ENCODE results near the gene OPA1.

The OPA1 gene

GRCh38 chr3:193640165-193640715 is 47.2 kb downstream of the OPA1 start:
- DNase-seq (ENCODE audit: insufficient read length, low spot score) (no peak), FAIRE-seq (no peak)
- TF ChIP-seq TAF1 (IDR thresholded peaks at IDR 0.05; ENCODE audit: low read depth, low read length): no peak
- TF ChIP-seq POLR2AphosphoS5 (IDR thresholded peaks at IDR 0.05; ENCODE audit: low read depth, low read length): no peak
- TF ChIP-seq POU2F2 (IDR thresholded peaks at IDR 0.05; ENCODE audit: low read depth, low read length): no peak
- no peak for TF ChIP-seq SPI1 (IDR thresholded peaks at IDR 0.05; ENCODE audit: low read depth, low read length)
- no peak for TF ChIP-seq PAX5 (IDR thresholded peaks at IDR 0.05; ENCODE audit: insufficient read depth, low read length, severe bottlenecking)
- no peak for TF ChIP-seq POLR2A (IDR thresholded peaks at IDR 0.05; ENCODE audit: low read depth, low read length)

- FAIRE-seq (no peak), DNase-seq (ENCODE audit: insufficient read length, low spot score) (no peak)
- no peak for TF ChIP-seq PAX5 (IDR thresholded peaks at IDR 0.05; ENCODE audit: insufficient read depth, low read length, severe bottlenecking)
- TF ChIP-seq POU2F2 (IDR thresholded peaks at IDR 0.05; ENCODE audit: low read depth, low read length): no peak
- TF ChIP-seq TAF1 (IDR thresholded peaks at IDR 0.05; ENCODE audit: low read depth, low read length): no peak
- TF ChIP-seq SPI1 (IDR thresholded peaks at IDR 0.05; ENCODE audit: low read depth, low read length): no peak
- TF ChIP-seq POLR2AphosphoS5 (IDR thresholded peaks at IDR 0.05; ENCODE audit: low read depth, low read length): no peak
- TF ChIP-seq POLR2A (IDR thresholded peaks at IDR 0.05; ENCODE audit: low read depth, low read length): no peak
These were observed 47.9 kb downstream of the OPA1 start for GRCh38 chr3:193640728-193641439.

- DNase-seq (ENCODE audit: insufficient read length, low spot score) (no peak), FAIRE-seq (no peak)
- no peak for TF ChIP-seq POLR2AphosphoS5 (IDR thresholded peaks at IDR 0.05; ENCODE audit: low read depth, low read length)
- TF ChIP-seq POLR2A (IDR thresholded peaks at IDR 0.05; ENCODE audit: low read depth, low read length): no peak
- no peak for TF ChIP-seq POU2F2 (IDR thresholded peaks at IDR 0.05; ENCODE audit: low read depth, low read length)
These were observed 48.4 kb downstream of the OPA1 start for GRCh38 chr3:193641440-193641775.

- DNase-seq (ENCODE audit: insufficient read length, low spot score): no peak
- FAIRE-seq: no peak
- TF ChIP-seq POLR2A (IDR thresholded peaks at IDR 0.05; ENCODE audit: low read depth, low read length) (no peak), TAF1 (IDR thresholded peaks at IDR 0.05; ENCODE audit: low read depth, low read length) (no peak), PAX5 (IDR thresholded peaks at IDR 0.05; ENCODE audit: insufficient read depth, low read length, severe bottlenecking) (no peak), SPI1 (IDR thresholded peaks at IDR 0.05; ENCODE audit: low read depth, low read length) (no peak), POU2F2 (IDR thresholded peaks at IDR 0.05; ENCODE audit: low read depth, low read length) (no peak), POLR2AphosphoS5 (IDR thresholded peaks at IDR 0.05; ENCODE audit: low read depth, low read length) (no peak)
These were observed 52.8 kb downstream of the OPA1 start for GRCh38 chr3:193645806-193646205.

GRCh38 chr3:193648542-193649076 is 55.6 kb downstream of the OPA1 start:
- TF ChIP-seq POLR2AphosphoS5 (IDR thresholded peaks at IDR 0.05; ENCODE audit: low read depth, low read length) (no peak), SPI1 (IDR thresholded peaks at IDR 0.05; ENCODE audit: low read depth, low read length) (no peak), POU2F2 (IDR thresholded peaks at IDR 0.05; ENCODE audit: low read depth, low read length) (no peak), TAF1 (IDR thresholded peaks at IDR 0.05; ENCODE audit: low read depth, low read length) (no peak), POLR2A (IDR thresholded peaks at IDR 0.05; ENCODE audit: low read depth, low read length) (no peak), PAX5 (IDR thresholded peaks at IDR 0.05; ENCODE audit: insufficient read depth, low read length, severe bottlenecking) (no peak)
- no peak for DNase-seq (ENCODE audit: insufficient read length, low spot score)
- no peak for FAIRE-seq

GRCh38 chr3:193650585-193650984 is 57.6 kb downstream of the OPA1 start:
- DNase-seq (ENCODE audit: insufficient read length, low spot score) (no peak), FAIRE-seq (no peak)
- no peak for TF ChIP-seq POLR2AphosphoS5 (IDR thresholded peaks at IDR 0.05; ENCODE audit: low read depth, low read length)
- TF ChIP-seq TAF1 (IDR thresholded peaks at IDR 0.05; ENCODE audit: low read depth, low read length): no peak
- TF ChIP-seq SPI1 (IDR thresholded peaks at IDR 0.05; ENCODE audit: low read depth, low read length): no peak
- TF ChIP-seq POLR2A (IDR thresholded peaks at IDR 0.05; ENCODE audit: low read depth, low read length): no peak
- TF ChIP-seq POU2F2 (IDR thresholded peaks at IDR 0.05; ENCODE audit: low read depth, low read length): no peak
- no peak for TF ChIP-seq PAX5 (IDR thresholded peaks at IDR 0.05; ENCODE audit: insufficient read depth, low read length, severe bottlenecking)

- TF ChIP-seq PAX5 (IDR thresholded peaks at IDR 0.05; ENCODE audit: insufficient read depth, low read length, severe bottlenecking) (no peak), POLR2AphosphoS5 (IDR thresholded peaks at IDR 0.05; ENCODE audit: low read depth, low read length) (no peak), SPI1 (IDR thresholded peaks at IDR 0.05; ENCODE audit: low read depth, low read length) (no peak), POLR2A (IDR thresholded peaks at IDR 0.05; ENCODE audit: low read depth, low read length) (no peak), TAF1 (IDR thresholded peaks at IDR 0.05; ENCODE audit: low read depth, low read length) (no peak), POU2F2 (IDR thresholded peaks at IDR 0.05; ENCODE audit: low read depth, low read length) (no peak)
- DNase-seq (ENCODE audit: insufficient read length, low spot score) (no peak), FAIRE-seq (peak; percentile 9)
These were observed 62.9 kb downstream of the OPA1 start for GRCh38 chr3:193655831-193656433.

- no peak for TF ChIP-seq PAX5 (IDR thresholded peaks at IDR 0.05; ENCODE audit: insufficient read depth, low read length, severe bottlenecking)
- no peak for TF ChIP-seq TAF1 (IDR thresholded peaks at IDR 0.05; ENCODE audit: low read depth, low read length)
- no peak for TF ChIP-seq POLR2AphosphoS5 (IDR thresholded peaks at IDR 0.05; ENCODE audit: low read depth, low read length)
- no peak for TF ChIP-seq POLR2A (IDR thresholded peaks at IDR 0.05; ENCODE audit: low read depth, low read length)
- TF ChIP-seq SPI1 (IDR thresholded peaks at IDR 0.05; ENCODE audit: low read depth, low read length): no peak
- TF ChIP-seq POU2F2 (IDR thresholded peaks at IDR 0.05; ENCODE audit: low read depth, low read length): no peak
- FAIRE-seq (no peak), DNase-seq (ENCODE audit: insufficient read length, low spot score) (no peak)
These were observed 63.4 kb downstream of the OPA1 start for GRCh38 chr3:193656445-193656844.

- TF ChIP-seq POLR2AphosphoS5 (IDR thresholded peaks at IDR 0.05; ENCODE audit: low read depth, low read length) (no peak), TAF1 (IDR thresholded peaks at IDR 0.05; ENCODE audit: low read depth, low read length) (no peak), PAX5 (IDR thresholded peaks at IDR 0.05; ENCODE audit: insufficient read depth, low read length, severe bottlenecking) (no peak), POU2F2 (IDR thresholded peaks at IDR 0.05; ENCODE audit: low read depth, low read length) (no peak), SPI1 (IDR thresholded peaks at IDR 0.05; ENCODE audit: low read depth, low read length) (no peak), POLR2A (IDR thresholded peaks at IDR 0.05; ENCODE audit: low read depth, low read length) (no peak)
- DNase-seq (ENCODE audit: insufficient read length, low spot score): no peak
- FAIRE-seq: no peak
These were observed 63.9 kb downstream of the OPA1 start for GRCh38 chr3:193656878-193657282.

Data from GM12891 (cell line).